ENCODE results near the gene CGB8. TPM values are rescaled to one million over a fixed set of nuclear protein-coding genes. Genes with fewer than 3 reads are reported as not detected.
"Not testable (repeated sequence)": the region's sequence is repeated elsewhere in the genome, so short reads cannot be mapped to it uniquely, and the experiment has no call there.

Gene CGB8
- polyA plus RNA-seq, 4 donors = 0.12 to 0.51 TPM; not detected in 2

- no peak for DNase-seq (ENCODE audit: low read depth in 4 of 4, low spot score in 3 of 4)
Measured at GRCh38 chr19:49065905-49066512, 17.1 kb upstream of the CGB8 start.

DNA sequence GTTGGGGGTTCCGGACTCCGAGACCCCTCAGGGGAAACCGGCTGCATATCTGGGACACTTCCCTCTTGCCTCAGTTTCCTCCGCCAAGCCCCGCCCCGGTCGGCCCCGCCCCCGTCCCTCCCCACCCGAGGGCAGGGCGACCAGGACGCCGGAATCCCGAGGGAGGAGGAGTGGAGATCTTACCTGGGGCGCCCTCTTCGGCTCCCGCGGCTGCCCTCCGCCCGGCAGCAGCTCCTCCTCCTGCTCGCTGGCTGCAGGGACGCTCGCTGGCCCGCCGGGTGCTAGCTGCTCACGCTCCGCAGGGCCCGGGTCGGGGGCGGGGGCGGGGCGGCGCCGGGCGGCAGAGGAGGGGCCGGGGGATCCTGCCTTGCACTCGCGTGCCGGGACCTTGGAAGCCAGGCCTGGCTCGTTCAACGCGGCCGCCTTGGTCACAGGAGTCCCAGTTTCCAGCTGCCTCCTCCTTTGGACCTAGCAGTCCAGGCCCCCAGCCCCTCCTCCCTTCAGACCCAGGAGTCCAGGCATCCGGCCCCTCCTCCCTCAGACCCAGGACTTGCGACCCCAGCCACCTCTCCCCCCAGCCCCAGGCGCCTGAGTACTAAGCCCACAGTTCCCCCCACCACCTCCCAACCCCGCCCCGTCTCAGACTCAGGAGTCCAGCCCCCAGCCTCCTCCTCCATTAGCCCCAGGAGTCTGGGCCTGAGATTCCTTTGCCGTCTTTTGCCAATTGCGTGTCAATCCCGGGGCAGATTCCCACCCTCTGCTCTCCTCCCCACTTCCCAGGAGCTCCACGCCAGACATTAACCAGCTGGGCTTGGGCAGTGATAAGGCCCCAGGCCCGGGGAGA lies 16.1 kb upstream of the CGB8 start, which contains the start of gene NTF4:
Gene NTF4 (minus strand): TSS at position 51 of the 844 bp plus-strand sequence. CDS start 2,821 bp downstream, outside the sequence.
- DNase-seq (ENCODE audit: low read depth in 4 of 4, low spot score in 3 of 4) = no peak

DNA sequence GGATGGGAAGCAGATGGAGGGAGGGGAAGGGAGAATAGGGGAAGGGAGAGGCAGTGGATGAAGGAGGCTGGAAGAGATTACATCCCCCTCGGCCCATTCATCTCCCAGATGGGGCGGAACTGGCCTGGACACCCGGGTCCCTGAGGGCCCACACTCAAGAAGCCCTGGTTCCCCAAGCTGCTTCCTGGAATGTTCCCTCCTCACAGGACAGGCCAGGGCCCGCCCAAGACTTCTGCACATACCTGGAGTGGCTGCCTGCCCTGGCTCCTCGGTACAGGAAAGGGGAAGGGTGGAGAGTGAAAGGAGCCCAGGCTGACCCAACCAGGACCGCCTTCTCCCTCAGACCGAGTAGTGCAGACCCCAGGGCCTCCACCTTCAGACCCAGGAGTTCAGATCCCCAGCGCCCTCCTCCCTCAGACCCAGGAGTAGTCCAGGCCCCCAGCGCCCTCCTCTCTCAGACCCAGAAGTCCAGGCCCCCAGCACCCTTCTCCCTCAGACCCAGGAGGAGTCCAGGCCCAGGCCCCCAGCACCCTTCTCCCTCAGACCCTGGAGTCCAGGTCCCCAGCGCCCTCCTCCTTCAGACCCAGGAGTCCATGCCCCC lies 15.2 kb upstream of the CGB8 start:
- no peak for DNase-seq (ENCODE audit: low read depth in 4 of 4, low spot score in 3 of 4)

DNA sequence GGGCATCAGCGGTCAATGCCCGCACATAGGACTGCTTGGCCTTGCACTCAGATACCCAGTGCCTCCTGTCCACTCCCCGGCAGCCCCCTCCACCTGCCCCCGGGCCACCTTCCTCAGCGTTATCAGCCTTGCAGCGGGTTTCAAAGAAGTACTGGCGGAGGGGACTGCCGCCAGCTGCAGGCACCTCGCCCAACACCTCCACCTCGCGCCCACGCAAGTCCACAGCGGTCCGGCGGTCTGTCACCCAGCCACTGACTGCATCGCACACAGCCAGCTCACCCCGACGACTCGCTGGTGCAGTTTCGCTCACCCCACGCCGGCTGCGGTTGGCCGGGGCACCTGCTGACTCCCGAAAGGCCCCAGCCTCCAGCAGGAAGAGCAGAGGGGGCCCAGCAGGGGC lies 12.5 kb upstream of the CGB8 start:
- no peak for DNase-seq (ENCODE audit: low read depth in 4 of 4, low spot score in 3 of 4)

GRCh38 chr19:49061000-49061399 lies 12.1 kb upstream of the CGB8 start:
- no peak for DNase-seq (ENCODE audit: low read depth in 4 of 4, low spot score in 3 of 4)

GRCh38 chr19:49059053-49059452 lies 10.1 kb upstream of the CGB8 start:
- DNase-seq (ENCODE audit: low read depth in 4 of 4, low spot score in 3 of 4) = no peak

GRCh38 chr19:49058562-49058961 lies 9.7 kb upstream of the CGB8 start:
- no peak for DNase-seq (ENCODE audit: low read depth in 4 of 4, low spot score in 3 of 4)

- DNase-seq (ENCODE audit: low read depth in 4 of 4, low spot score in 3 of 4) = no peak
Measured at GRCh38 chr19:49057636-49058234, 8.8 kb upstream of the CGB8 start, which contains the start of gene CGB7. TSS of gene CGB7 (minus strand) at chr19:49057749. CDS start at chr19:49055375, 2,374 bp downstream.

DNA sequence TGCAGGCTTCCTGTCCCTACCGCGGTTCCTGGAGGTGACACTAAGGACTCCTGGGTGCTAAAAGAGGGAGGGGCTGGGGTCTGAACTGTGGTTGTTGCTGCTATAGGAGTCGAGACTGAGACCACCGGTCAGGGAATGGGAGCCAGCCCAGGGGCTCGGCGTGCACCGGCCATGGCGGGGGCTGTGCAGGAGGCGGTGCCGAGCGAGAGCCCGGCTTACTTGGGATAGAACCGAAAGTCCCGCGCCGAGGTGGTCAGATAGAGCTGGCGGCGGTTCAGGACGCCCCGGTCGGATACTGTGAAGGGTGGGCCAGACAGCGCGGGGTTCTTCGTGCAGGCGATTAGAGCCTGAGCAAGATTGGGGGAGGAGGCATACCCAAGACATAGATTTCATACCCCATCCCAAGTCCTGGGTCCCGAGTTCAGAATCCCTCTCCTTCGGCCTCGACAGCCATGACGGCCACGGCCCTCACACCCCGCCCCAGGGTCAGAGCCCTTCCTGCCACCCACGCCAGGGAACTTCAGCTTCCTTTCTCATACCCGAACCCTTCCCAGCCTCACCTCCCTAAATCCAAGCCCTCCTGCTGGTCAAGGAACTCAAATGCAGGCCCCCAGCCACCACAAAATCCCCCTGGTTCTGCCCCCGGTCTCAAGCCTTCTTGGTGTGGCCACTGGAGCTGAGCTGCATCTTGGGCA lies 8.1 kb upstream of the CGB8 start:
- not testable (repeated sequence) for DNase-seq (ENCODE audit: low read depth in 4 of 4, low spot score in 3 of 4)

- no peak for DNase-seq (ENCODE audit: low read depth in 4 of 4, low spot score in 3 of 4)
Measured at GRCh38 chr19:49056101-49056901, 7.4 kb upstream of the CGB8 start.

- DNase-seq (ENCODE audit: low read depth in 4 of 4, low spot score in 3 of 4) = not testable (repeated sequence)
Measured at GRCh38 chr19:49050376-49051033, 1.6 kb upstream of the CGB8 start.

DNA sequence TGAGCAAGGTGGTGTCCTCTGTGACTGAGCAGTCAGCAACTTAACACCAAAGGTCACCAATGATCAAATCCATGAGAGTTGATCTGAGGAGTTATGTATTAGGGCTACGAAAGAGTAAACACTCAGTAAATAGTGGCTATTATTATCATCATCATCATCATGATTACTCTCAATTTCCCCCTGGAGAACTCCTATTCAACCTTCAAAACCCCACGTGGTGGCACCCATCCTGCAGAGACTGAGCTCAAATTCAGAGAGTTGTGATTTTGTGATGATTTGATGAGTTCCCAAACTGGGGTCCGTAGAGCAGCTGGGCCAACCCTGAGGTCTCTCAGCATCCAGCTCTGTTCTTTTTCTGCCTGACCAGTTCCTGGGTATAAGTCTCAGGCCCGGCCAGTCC lies 923 bp upstream of the CGB8 start:
- DNase-seq (ENCODE audit: low read depth in 4 of 4, low spot score in 3 of 4) = not testable (repeated sequence)

- DNase-seq (ENCODE audit: low read depth in 4 of 4, low spot score in 3 of 4) = not testable (repeated sequence)
Measured at GRCh38 chr19:49043548-49043947, 5.4 kb downstream of the CGB8 start, which contains the start of gene CGB5. TSS of gene CGB5 (plus strand) at chr19:49043848. CDS start at chr19:49044210, 362 bp downstream.

- DNase-seq (ENCODE audit: low read depth in 4 of 4, low spot score in 3 of 4) = not testable (repeated sequence)
Measured at GRCh38 chr19:49042666-49043065, 6.2 kb downstream of the CGB8 start.

GRCh38 chr19:49042177-49042576 lies 6.7 kb downstream of the CGB8 start:
- no peak for DNase-seq (ENCODE audit: low read depth in 4 of 4, low spot score in 3 of 4)

- DNase-seq (ENCODE audit: low read depth in 4 of 4, low spot score in 3 of 4) = not testable (repeated sequence)
Measured at GRCh38 chr19:49039736-49040135, 9.2 kb downstream of the CGB8 start.

- not testable (repeated sequence) for DNase-seq (ENCODE audit: low read depth in 4 of 4, low spot score in 3 of 4)
Measured at GRCh38 chr19:49038557-49039276, 10.2 kb downstream of the CGB8 start.

- not testable (repeated sequence) for DNase-seq (ENCODE audit: low read depth in 4 of 4, low spot score in 3 of 4)
Measured at GRCh38 chr19:49038111-49038510, 10.8 kb downstream of the CGB8 start.

All from right renal pelvis (tissue), 4 donors.